IPS DF 4.7 (cell line): ENCODE measurements around the gene FBXO47.

Experiments
- DNase-seq: peaks from one replicate; pipeline ENCODE4 v3.0.0-alpha.2; 2013; ENCODE audit warnings: low spot score; ENCODE audit errors: extremely low read depth

FBXO47 gene, protein sequence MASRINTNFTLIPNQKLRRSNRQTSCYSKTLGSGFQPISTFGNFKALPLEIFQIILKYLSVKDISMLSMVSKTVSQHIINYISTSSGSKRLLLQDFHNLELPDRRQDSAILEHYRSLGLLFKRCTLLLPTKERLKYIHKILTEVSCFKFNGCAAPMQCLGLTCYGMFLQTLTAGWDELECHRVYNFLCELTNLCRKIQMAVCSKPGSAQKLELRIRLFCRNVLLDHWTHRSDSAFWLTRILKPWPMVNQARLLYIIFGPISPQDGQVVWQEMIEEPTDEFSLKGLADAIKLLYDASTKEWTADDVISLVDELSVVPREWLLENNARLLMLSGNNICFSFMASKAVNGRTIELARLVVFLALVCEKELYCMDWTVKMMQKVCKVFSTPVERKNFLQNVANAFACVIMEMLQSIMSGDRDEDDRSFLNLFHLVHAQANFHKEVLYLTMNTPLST

GRCh38 chr17:38967290-38967738 lies at the start of gene FBXO47:
Gene FBXO47 (minus strand): TSS chr17:38967403. CDS start chr17:38963025, 4,378 bp downstream.
- peak; percentile 80 for DNase-seq

DNA sequence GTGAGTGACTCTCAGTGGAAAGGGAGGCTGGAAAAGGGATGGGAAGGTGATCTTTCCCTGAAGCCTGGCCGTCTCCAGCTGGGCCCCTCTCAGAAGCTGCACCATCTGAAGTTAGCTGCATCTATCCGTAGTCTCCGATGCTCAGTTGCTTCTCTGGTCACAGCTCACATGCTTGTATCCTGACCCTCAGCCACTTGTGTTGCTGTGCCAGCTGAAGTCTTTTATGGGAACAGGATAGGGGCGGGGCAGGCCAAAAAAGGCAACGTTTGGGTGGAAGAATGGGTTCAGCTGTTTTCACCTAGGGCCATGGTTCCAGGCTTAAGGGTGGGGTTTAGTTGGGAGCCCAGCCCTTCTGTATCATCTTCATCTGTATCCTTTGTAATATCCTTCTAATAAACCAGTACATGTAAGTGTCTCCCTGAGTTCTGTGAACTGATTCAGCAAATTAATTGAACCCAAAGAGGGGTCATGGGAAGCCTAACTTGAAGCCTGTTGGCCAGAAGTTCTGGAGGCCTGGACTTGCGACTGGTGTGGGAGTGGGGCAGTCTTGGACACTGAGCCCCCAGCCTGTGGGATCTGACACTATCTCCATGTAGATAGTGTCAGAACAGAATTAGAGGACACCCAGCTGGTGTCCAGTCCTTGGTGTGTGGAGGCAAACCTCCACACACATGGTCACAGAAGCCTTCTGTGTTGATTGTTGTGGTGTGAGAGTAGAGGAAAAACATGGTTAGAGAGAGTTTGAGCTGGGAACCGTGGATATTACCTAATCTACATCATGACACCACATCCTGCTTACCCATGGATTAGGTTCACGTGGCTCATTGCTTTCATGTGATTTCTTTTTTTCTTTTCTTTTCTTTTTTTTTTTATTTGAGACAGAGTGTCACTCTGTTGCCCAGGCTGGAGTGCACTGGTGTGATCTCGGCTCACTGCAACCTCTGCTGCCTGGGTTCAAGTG lies 49.3 kb upstream of the FBXO47 start:
- DNase-seq: no peak

DNA sequence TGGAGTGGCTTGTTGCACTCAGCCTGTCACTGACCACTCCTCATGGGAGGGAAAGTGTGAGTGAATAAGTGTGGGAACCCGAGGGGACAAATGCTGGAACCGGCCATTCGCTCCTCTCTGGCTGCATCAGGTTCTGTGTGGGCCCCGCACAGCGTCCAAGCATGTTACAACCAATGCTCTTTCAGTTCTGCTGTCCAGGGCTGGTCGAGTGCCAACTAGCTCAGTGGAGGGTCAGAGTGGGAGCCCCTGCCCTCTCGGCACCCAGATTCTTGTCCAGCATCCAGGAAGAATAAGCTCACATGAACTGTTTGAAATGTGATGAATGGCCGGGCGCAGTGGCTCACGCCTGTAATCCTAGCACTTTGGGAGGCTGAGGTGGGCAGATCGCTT lies 48.3 kb upstream of the FBXO47 start:
- no peak for DNase-seq

GRCh38 chr17:39014795-39015545 lies 47.8 kb upstream of the FBXO47 start:
- DNase-seq: no peak

DNA sequence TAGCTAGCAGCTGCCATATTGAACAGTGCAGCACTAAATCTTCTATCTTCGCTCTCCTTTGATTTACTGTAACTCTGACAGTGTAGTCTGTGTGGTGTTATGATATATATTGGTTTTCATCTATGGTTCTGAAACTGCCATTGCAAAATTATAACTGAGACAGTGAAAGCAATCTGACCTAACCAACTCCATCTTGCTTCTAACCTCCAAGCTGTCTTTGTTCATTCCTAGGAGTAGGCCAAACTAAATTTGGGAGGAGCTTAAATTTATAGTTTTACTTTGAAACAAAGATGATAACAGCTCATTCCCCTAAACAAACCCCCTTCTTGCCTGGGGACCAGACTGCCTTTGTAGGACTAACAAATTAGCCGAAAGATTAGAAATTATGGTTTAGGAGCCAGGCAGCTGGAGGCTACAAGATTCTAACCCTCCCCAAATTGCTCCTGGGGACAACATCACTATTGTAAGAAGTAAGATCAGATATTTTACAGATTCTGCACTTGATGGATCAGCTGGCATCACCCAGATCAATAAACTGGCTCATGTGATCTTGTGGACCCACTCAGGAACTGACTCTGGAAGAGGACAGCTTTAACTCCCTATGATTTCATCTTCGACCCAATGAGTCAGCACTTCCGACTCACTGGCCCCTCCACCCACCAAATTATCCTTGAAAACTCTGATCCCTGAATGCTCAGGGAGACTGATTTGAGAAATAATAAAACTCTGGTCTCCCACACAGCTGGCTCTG lies 47.0 kb upstream of the FBXO47 start:
- no peak for DNase-seq

DNA sequence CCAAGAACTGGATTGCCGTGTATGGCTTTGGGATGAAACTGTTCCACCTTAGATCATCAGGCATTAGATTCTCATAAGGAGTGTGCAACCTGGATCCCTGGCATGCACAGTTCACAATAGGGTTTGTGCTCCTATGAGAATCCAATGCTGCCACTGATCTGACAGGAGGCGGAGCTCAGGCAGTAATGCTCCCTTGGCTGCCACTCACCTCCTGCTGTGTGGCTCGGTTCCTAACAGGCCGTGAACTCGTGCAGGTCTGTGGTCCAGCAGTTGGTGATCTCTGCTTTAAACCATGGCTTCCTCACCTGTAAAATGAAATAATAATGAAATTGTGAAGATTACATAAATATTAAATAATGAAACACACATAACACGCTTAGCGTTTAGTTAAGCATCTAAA lies 45.5 kb upstream of the FBXO47 start:
- DNase-seq: no peak

- peak; percentile 64 for DNase-seq
Observed at GRCh38 chr17:39011907-39012468, 44.8 kb upstream of the FBXO47 start.

DNA sequence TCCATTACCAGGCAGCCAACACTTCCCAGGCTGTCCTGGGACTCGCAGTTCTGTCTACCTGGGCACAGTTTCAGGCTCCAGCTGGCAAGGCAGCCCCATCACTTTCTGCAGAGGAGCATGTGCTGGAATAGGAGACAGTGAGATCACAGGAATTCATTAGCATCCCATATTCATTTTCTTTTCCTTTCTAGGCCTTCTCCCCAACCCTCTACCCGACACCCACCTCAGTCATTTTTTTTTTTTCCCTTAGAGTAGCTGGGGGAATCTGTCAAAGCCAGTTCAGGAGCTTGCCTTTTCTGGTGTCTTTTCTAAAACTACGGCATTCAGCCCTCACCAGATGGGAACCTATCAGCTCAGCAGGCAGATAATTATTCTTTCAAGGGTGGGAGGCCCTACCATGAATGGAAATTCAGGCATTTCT lies 42.4 kb upstream of the FBXO47 start:
- no peak for DNase-seq

- DNase-seq: no peak
Observed at GRCh38 chr17:39008633-39009032, 41.4 kb upstream of the FBXO47 start.

GRCh38 chr17:39002991-39003715 lies 36.0 kb upstream of the FBXO47 start:
- DNase-seq: no peak

GRCh38 chr17:39001703-39002637 lies 34.8 kb upstream of the FBXO47 start:
- no peak for DNase-seq

GRCh38 chr17:39000021-39000601 lies 32.9 kb upstream of the FBXO47 start:
- no peak for DNase-seq

- DNase-seq: no peak
Observed at GRCh38 chr17:38996660-38997337, 29.6 kb upstream of the FBXO47 start.

- no peak for DNase-seq
Observed at GRCh38 chr17:38994026-38994425, 26.8 kb upstream of the FBXO47 start.

DNA sequence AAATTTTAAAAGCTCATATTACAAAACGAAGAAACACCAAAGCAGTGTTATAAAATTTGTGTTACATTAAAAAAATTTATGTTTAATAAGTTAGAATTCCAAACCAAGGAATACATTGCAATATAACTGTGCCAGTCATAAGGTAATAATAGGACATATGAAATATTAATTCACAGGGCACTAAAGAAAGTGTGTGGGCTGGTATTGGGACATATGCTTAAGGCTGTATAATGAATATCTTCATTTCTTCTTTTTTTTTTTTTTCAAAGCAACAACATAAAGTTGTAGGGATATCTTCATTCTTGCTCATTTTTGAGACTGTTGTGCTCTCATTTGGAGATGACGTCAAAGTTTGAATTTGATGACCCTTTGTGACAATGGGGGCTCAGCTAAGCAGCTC lies 17.5 kb upstream of the FBXO47 start:
- no peak for DNase-seq

- peak; percentile 28 for DNase-seq
Observed at GRCh38 chr17:38982858-38983746, 15.9 kb upstream of the FBXO47 start.

DNA sequence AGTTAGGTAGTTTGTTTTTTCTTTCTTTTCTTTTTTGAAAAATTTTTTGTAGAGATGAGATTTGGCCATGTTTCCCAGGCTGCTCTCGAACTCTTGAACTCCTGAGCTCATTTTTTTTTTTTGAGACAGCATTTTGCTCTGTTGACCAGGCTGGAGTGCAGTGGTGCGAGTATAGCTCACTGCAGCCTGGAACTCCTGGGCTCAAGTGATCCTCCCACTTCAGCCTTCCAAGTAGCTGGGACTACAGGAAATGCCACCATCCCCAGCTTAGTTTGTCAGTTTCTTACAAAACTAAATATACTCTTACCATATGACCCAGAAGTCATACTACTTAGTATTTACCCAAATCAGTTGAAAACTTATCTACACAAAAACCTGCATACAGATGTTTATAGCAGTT lies 14.4 kb upstream of the FBXO47 start:
- no peak for DNase-seq
